OCI-LY1 (cell line): ENCODE data around the gene TEX261.

Source experiments
- EZH2 ChIP-seq: fragments of 200-600 bp; sonication (generic), shearing (Covaris generic); IDR thresholded peaks from 2 replicates; pipeline ENCODE4 v1.8.0; 2017; ENCODE audit warnings: borderline replicate concordance, mixed run types, mild to moderate bottlenecking, antibody characterized with exemption, low read length, moderate library complexity, mixed read lengths
- TF ChIP-seq, protein P1 (sequence below): fragments of 200-600 bp; sonication (generic), shearing (Covaris generic); IDR thresholded peaks from 2 replicates; pipeline ENCODE4 v1.5.1; 2017; ENCODE audit warnings: mild to moderate bottlenecking, antibody characterized with exemption, low read length, moderate library complexity, mixed read lengths

DNA sequence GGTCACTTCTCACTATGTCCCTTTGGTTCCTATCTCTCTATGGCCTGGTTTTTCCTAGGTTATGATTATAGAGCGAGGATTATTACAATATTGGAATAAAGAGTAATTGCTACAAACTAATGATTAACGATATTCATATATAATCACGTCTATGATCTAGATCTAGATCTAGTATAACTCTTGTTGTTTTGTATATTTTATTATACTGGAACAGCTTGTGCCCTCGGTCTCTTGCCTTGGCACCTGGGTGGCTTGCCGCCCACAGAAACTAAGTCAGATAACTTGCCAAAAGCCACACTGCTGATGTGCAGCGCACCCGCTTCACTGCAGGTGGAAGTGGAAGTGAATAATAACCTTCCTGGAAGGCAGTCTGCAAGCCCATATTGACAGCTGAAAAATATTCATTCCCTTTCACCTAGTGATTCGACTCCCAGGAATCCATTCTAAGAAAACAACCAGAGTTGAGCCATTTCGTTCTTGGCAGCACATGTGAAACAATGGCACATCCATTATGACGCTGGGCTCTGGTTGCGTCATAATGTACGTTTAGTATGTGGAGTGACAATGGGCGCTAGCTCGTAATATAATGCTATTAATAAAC is 17.0 kb downstream of the TEX261 start:
- TF ChIP-seq, protein P1, sequence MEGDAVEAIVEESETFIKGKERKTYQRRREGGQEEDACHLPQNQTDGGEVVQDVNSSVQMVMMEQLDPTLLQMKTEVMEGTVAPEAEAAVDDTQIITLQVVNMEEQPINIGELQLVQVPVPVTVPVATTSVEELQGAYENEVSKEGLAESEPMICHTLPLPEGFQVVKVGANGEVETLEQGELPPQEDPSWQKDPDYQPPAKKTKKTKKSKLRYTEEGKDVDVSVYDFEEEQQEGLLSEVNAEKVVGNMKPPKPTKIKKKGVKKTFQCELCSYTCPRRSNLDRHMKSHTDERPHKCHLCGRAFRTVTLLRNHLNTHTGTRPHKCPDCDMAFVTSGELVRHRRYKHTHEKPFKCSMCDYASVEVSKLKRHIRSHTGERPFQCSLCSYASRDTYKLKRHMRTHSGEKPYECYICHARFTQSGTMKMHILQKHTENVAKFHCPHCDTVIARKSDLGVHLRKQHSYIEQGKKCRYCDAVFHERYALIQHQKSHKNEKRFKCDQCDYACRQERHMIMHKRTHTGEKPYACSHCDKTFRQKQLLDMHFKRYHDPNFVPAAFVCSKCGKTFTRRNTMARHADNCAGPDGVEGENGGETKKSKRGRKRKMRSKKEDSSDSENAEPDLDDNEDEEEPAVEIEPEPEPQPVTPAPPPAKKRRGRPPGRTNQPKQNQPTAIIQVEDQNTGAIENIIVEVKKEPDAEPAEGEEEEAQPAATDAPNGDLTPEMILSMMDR = no peak; the same call in none of the 2 replicates
- TF ChIP-seq EZH2 = no peak
